GM12878 (cell line): Measurements from ENCODE around the gene ETV2.

Source experiments
- CEBPB ChIP-seq, 2 experiments: fragments of 150-350 bp in 1 of 2; IDR thresholded peaks; 2 replicates each; pipeline ENCODE4 v1.6.1; 2012 to 2014; ENCODE audit warnings: low read depth in 2 of 2, low read length in 2 of 2, borderline replicate concordance in 1 of 2, inconsistent platforms in 1 of 2
- CHD4 ChIP-seq: fragments of 200-600 bp; sonication (generic); IDR thresholded peaks from 2 replicates; pipeline ENCODE4 v1.6.1; 2016; ENCODE audit warnings: mild to moderate bottlenecking
- GABPA ChIP-seq: IDR thresholded peaks from 2 replicates; pipeline ENCODE4 v1.6.1; 2014; ENCODE audit warnings: antibody characterized with exemption, low read depth, mild to moderate bottlenecking, inconsistent platforms
- POLR2A ChIP-seq: IDR thresholded peaks from 2 replicates; pipeline ENCODE4 v1.6.1; 2011; ENCODE audit warnings: low read depth, mild to moderate bottlenecking, low read length
- RB1 ChIP-seq: fragments of 450-650 bp; formaldehyde crosslinking; IDR thresholded peaks from 2 replicates; pipeline ENCODE4 v1.6.1; 2017; ENCODE audit warnings: mild to moderate bottlenecking, borderline replicate concordance
- STAT1 ChIP-seq: fragments of 450-650 bp; conservative IDR thresholded peaks from 2 replicates; pipeline ENCODE4 v1.6.1; 2014; ENCODE audit warnings: antibody characterized with exemption, mild to moderate bottlenecking
- ZNF274 ChIP-seq: IDR thresholded peaks from one replicate; pipeline ENCODE4 v1.8.0; 2011; ENCODE audit not compliant: insufficient read length, insufficient read depth
- TF ChIP-seq, protein P1 (sequence below), 3 experiments: IDR thresholded peaks in 2 of 3; conservative IDR thresholded peaks in 1 of 3; 2 replicates each; pipeline ENCODE4 v1.5.1; 2011; ENCODE audit warnings: low read depth in 3 of 3, low read length in 3 of 3, mild to moderate bottlenecking in 3 of 3, control low read depth in 2 of 3, moderate library complexity in 2 of 3, inconsistent platforms in 1 of 3, mixed read lengths in 1 of 3; ENCODE audit not compliant: control insufficient read depth in 2 of 3, insufficient read depth in 1 of 3; ENCODE audit errors: extremely low read depth in 1 of 3

- no peak for TF ChIP-seq STAT1
- no peak for TF ChIP-seq GABPA
- TF ChIP-seq, protein P1, sequence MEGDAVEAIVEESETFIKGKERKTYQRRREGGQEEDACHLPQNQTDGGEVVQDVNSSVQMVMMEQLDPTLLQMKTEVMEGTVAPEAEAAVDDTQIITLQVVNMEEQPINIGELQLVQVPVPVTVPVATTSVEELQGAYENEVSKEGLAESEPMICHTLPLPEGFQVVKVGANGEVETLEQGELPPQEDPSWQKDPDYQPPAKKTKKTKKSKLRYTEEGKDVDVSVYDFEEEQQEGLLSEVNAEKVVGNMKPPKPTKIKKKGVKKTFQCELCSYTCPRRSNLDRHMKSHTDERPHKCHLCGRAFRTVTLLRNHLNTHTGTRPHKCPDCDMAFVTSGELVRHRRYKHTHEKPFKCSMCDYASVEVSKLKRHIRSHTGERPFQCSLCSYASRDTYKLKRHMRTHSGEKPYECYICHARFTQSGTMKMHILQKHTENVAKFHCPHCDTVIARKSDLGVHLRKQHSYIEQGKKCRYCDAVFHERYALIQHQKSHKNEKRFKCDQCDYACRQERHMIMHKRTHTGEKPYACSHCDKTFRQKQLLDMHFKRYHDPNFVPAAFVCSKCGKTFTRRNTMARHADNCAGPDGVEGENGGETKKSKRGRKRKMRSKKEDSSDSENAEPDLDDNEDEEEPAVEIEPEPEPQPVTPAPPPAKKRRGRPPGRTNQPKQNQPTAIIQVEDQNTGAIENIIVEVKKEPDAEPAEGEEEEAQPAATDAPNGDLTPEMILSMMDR (IDR thresholded peaks at IDR 0.05 in 2 of 3, conservative IDR thresholded peaks at IDR 0.05 in 1 of 3; ENCODE audit: control insufficient read depth in 2 of 3, extremely low read depth in 1 of 3, insufficient read depth in 1 of 3, low read depth in 3 of 3, low read length in 3 of 3): no peak; a peak in 1 of 6 replicates
- no peak for TF ChIP-seq ZNF274
- TF ChIP-seq RB1: no peak
- TF ChIP-seq POLR2A: no peak
- no peak for TF ChIP-seq CHD4
- no peak for TF ChIP-seq CEBPB (IDR thresholded peaks at IDR 0.05; ENCODE audit: borderline replicate concordance in 1 of 2, low read depth in 2 of 2, low read length in 2 of 2)
Observed at GRCh38 chr19:35692010-35692409, 50.5 kb downstream of the ETV2 start.
